Panc1 (cell line): ENCODE measurements around the gene FOXD4L1.
"Not testable (repeated sequence)": the region's sequence is repeated elsewhere in the genome, so short reads cannot be mapped to it uniquely, and the experiment has no call there.

ENCODE experiments used
- CTCF ChIP-seq: fragments of 450-650 bp; IDR thresholded peaks from 2 replicates; pipeline ENCODE4 v1.5.1; 2017; ENCODE audit warnings: mild to moderate bottlenecking
- POLR2AphosphoS5 ChIP-seq: IDR thresholded peaks from 2 replicates; pipeline ENCODE4 v1.6.1; 2012; ENCODE audit warnings: mild to moderate bottlenecking, low read depth, low read length, moderate library complexity
- REST ChIP-seq, 2 experiments: IDR thresholded peaks; 2 replicates each; pipeline ENCODE4 v1.6.1; 2011 to 2012; ENCODE audit warnings: low read depth in 2 of 2, control low read depth in 1 of 2, low read length in 1 of 2, mild to moderate bottlenecking in 1 of 2, moderate library complexity in 1 of 2; ENCODE audit not compliant: insufficient read depth in 1 of 2
- TCF7L2 ChIP-seq: IDR thresholded peaks from 2 replicates; pipeline ENCODE4 v1.6.1; 2011; ENCODE audit warnings: mild to moderate bottlenecking, low read depth, low read length, inconsistent platforms

- not testable (repeated sequence) for TF ChIP-seq CTCF; POLR2AphosphoS5; REST (IDR thresholded peaks at IDR 0.05; ENCODE audit: insufficient read depth in 1 of 2, low read depth in 2 of 2, low read length in 1 of 2); TCF7L2
Observed at GRCh38 chr2:113499019-113499885, 787 bp downstream of the FOXD4L1 start.
